ENCODE data around the gene MED31. TPM values are rescaled to one million over a fixed set of nuclear protein-coding genes. Genes with fewer than 3 reads are reported as not detected.

Gene MED31
- total RNA-seq, 3 donors from 2014 or later = 12.1 to 13.5 (median 12.6) TPM

DNA sequence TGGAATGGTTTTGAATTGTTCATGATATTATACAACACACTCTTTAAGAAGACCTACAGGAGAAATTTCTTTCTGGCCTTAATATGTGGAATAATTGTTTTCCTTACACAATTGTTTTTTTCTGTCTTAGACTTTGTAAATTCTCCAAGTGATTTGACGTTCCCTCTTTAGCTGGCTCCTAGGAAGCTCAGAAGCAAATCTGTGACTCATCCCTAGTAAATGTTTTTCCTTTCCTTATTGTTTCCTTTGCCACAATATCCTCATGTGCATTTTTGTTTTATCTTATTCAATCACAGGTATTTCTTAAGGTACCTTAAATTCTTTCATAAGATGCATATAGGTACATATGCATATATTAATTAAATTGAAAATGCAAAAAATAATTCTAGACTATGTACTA lies 24.4 kb downstream of the MED31 start:
- intact Hi-C loops (cut with DNase I, micrococcal nuclease) = no loop called here
- DNase-seq (no peak), ATAC-seq (peak; percentile 67)
- Histone ChIP-seq H3K9me3 (no peaks in the 10 kb centered on the region), H3K36me3 (ENCODE audit: low read depth) (no peaks in the 10 kb centered on the region), H3K4me3 (no peak overlapping the region), H3K4me1 (ENCODE audit: low read depth) (peaks cover 2% of the 10 kb centered on the region)
- TF ChIP-seq CTCF (IDR thresholded peaks at IDR 0.05) = no peak

DNA sequence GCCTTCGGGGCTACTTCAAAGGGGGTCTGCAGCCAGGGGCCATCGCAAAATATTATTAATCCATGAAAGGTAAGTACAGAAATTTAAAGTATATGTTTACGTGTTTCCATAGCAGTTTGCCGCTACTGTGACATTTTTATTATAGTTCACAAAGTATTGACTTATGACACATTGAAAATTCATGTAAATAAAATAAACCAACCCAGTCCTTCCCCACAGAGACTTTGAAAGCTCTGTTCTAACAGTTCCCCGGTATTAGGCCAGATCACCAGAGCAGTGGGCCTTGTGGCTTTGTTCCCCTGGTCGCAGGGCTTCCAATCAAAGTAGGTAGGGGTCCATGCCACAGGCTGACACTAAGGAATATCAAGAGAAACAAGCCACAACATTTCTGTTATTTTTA lies 24.8 kb downstream of the MED31 start:
- ATAC-seq (no peak), DNase-seq (no peak)
- H3K9me3 ChIP-seq = no peaks in the 10 kb centered on the region
- TF ChIP-seq CTCF (IDR thresholded peaks at IDR 0.05) = no peak
- peaks cover 2% of the 10 kb centered on the region for H3K4me1 ChIP-seq (ENCODE audit: low read depth)
- no peaks in the 10 kb centered on the region for H3K36me3 ChIP-seq (ENCODE audit: low read depth)
- intact Hi-C loops (cut with DNase I, micrococcal nuclease) = no loop called here
- no peak overlapping the region for H3K4me3 ChIP-seq

DNA sequence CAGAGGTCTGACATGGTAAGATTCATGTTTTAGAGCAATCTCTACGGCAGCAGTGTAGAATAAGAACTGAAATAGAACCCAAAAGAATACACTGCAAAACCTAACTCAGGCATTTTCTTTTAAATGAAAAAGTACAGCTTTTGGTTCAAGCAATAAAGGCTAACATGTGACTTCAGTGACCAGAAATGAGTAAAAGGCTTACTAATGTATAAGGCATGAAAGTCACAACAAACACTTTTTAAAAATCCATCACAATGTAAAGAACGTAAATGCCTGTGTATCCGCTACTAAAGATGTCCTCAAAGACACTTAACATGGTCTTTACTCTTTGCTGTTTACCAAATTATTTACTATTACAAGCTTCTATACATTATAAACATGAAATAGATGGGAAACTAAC lies 27.5 kb downstream of the MED31 start:
- no peaks in the 10 kb centered on the region for H3K9me3 ChIP-seq
- no peaks in the 10 kb centered on the region for H3K36me3 ChIP-seq (ENCODE audit: low read depth)
- no peaks in the 10 kb centered on the region for H3K4me1 ChIP-seq (ENCODE audit: low read depth)
- ATAC-seq (no peak), DNase-seq (no peak)
- H3K4me3 ChIP-seq = no peak overlapping the region
- intact Hi-C loops (cut with DNase I, micrococcal nuclease) = no loop called here
- no peak for TF ChIP-seq CTCF (IDR thresholded peaks at IDR 0.05)

DNA sequence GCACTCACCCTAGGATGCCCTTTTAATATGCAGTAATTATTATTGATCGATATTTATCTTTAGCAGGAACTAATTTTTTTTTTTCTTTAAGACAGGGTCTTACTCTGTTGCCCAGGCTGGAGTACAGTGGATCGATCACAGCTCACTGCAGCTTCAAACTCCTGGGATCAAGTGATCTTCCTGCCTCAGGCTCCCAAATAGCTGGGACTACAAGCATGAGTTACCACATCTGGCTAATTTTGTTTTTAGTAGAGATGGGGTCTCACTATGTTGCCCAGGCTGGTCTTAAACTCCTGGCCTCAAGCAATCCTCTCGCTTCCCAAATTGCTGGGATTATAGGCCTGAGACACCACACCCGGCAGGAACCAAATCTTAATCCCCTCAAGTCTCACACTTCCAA lies 40.2 kb downstream of the MED31 start:
- ATAC-seq (no peak), DNase-seq (no peak)
- Histone ChIP-seq H3K4me3 (no peak overlapping the region), H3K9me3 (no peaks in the 10 kb centered on the region), H3K36me3 (ENCODE audit: low read depth) (no peaks in the 10 kb centered on the region), H3K4me1 (ENCODE audit: low read depth) (no peaks in the 10 kb centered on the region)
- TF ChIP-seq CTCF (IDR thresholded peaks at IDR 0.05) = no peak
- intact Hi-C loops (cut with DNase I, micrococcal nuclease) = no loop called here

DNA sequence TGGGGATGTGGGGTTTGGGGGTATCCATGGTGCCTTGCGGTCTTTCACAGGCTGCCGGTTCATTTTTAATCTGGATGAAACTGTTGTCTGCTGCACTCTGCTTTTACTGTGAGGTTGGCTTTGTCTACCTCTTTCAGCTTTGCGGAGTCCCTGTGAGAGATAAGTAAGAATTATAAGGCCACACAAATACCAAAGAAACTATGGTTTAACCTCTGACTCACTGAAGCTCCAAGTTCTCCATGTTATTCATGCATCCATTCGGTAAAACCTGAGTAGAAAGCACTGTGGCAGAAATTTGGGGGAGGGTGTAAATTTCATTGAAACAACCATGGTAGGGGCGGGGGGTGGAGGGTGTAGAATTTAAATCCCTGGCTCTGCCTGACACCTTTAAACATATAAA lies 41.4 kb downstream of the MED31 start:
- no peak for TF ChIP-seq CTCF (IDR thresholded peaks at IDR 0.05)
- Histone ChIP-seq H3K9me3 (no peaks in the 10 kb centered on the region), H3K36me3 (ENCODE audit: low read depth) (no peaks in the 10 kb centered on the region), H3K4me3 (no peak overlapping the region), H3K4me1 (ENCODE audit: low read depth) (no peaks in the 10 kb centered on the region)
- intact Hi-C loops (cut with DNase I, micrococcal nuclease) = no loop called here
- no peak for DNase-seq
- no peak for ATAC-seq

DNA sequence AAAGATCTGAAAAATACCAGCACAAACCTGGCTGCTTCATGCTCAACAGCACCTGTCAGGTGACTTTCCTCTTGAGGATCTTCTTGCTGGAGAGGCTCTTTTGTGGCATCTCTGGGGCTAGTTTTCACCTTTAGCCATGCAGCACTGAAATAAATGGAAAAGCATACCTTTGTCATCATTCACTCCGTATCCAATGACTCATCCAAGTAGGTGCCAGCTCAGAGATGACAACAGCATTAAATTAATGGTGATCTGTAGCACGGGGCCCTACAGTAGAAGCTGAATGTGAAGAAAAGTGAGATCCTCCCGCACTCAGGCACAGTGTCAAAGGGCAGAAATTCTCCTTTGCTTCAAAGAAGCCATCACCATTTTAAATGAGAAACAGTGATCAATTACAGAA lies 43.1 kb downstream of the MED31 start:
- intact Hi-C loops (cut with DNase I, micrococcal nuclease) = no loop called here
- Histone ChIP-seq H3K9me3 (no peaks in the 10 kb centered on the region), H3K4me1 (ENCODE audit: low read depth) (no peaks in the 10 kb centered on the region), H3K36me3 (ENCODE audit: low read depth) (no peaks in the 10 kb centered on the region), H3K4me3 (no peak overlapping the region)
- TF ChIP-seq CTCF (IDR thresholded peaks at IDR 0.05) = no peak
- no peak for ATAC-seq
- DNase-seq = no peak

Data from mucosa of descending colon (tissue), 3 donors.